SU-DHL-6 (cell line): ENCODE results near the gene VWF.

Source experiments
- H2AFZ ChIP-seq: fragments of 200-600 bp; sonication (generic); 2 replicates; pipeline ENCODE4 v1.6.1; 2014; ENCODE audit warnings: low read depth, mild to moderate bottlenecking, moderate library complexity, mixed read lengths, antibody characterized with exemption, low read length; ENCODE audit not compliant: severe bottlenecking
- H3F3A ChIP-seq: fragments of 200-600 bp; shearing (Covaris generic); 2 replicates; pipeline ENCODE4 v1.6.0; 2016; ENCODE audit warnings: antibody characterized with exemption, mild to moderate bottlenecking; ENCODE audit not compliant: insufficient read depth
- H3K27ac ChIP-seq: fragments of 200-600 bp; sonication (generic); 2 replicates; pipeline ENCODE4 v1.5.1; 2016; ENCODE audit warnings: low read depth, mild to moderate bottlenecking, low read length, moderate library complexity, mixed read lengths
- H3K27me3 ChIP-seq: fragments of 200-600 bp; sonication (generic), shearing (Covaris generic); 2 replicates; pipeline ENCODE4 v1.6.0; 2014; ENCODE audit warnings: mild to moderate bottlenecking, low read length
- H3K36me3 ChIP-seq: fragments of 200-600 bp; sonication (generic); 2 replicates; pipeline ENCODE4 v1.6.1; 2014; ENCODE audit warnings: mild to moderate bottlenecking, low read length, mixed read lengths
- H3K4me2 ChIP-seq: fragments of 300-600, 200-600 bp; shearing (Covaris generic), sonication (generic); 2 replicates; pipeline ENCODE4 v1.6.0; 2014; ENCODE audit warnings: low read length, low read depth, mild to moderate bottlenecking; ENCODE audit not compliant: poor library complexity, severe bottlenecking
- H3K4me3 ChIP-seq: fragments of 200-600 bp; sonication (generic); 2 replicates; pipeline ENCODE4 v1.5.1; 2014; ENCODE audit warnings: antibody characterized with exemption, low read length, mild to moderate bottlenecking, mixed read lengths; ENCODE audit not compliant: insufficient read depth, poor library complexity, severe bottlenecking
- H3K79me2 ChIP-seq: fragments of 200-600 bp; sonication (generic); 2 replicates; pipeline ENCODE4 v1.6.1; 2014; ENCODE audit warnings: mild to moderate bottlenecking, low read length, moderate library complexity; ENCODE audit not compliant: insufficient read depth
- H3K9ac ChIP-seq: fragments of 200-600 bp; sonication (generic); 2 replicates; pipeline ENCODE4 v1.7.0; 2014; ENCODE audit warnings: mild to moderate bottlenecking, low read length
- H3K9me2 ChIP-seq: fragments of 200-600 bp; sonication (generic); replicated peaks from 2 replicates; pipeline ENCODE4 v1.6.1; 2014; ENCODE audit warnings: low read length; ENCODE audit not compliant: insufficient read depth
- H3K9me3 ChIP-seq: fragments of 200-600 bp; sonication (generic); 2 replicates; pipeline ENCODE4 v1.6.1; 2014; ENCODE audit warnings: low read length, mixed read lengths; ENCODE audit not compliant: insufficient read depth
- H4K20me1 ChIP-seq: fragments of 200-600 bp; sonication (generic); 2 replicates; pipeline ENCODE4 v1.6.1; 2014; ENCODE audit warnings: low read depth, mild to moderate bottlenecking, antibody characterized with exemption, low read length, moderate library complexity, mixed read lengths
- CTCF ChIP-seq: fragments of 200-600 bp; sonication (generic); IDR thresholded peaks from one replicate; pipeline ENCODE4 v1.5.1; 2017; ENCODE audit warnings: antibody characterized with exemption, mild to moderate bottlenecking, low read length, moderate library complexity; ENCODE audit not compliant: insufficient read depth, poor library complexity, severe bottlenecking
- EZH2phosphoT487 ChIP-seq: fragments of 200-600 bp; sonication (generic), shearing (Covaris generic); conservative IDR thresholded peaks from 2 replicates; pipeline ENCODE4 v1.6.1; 2018; ENCODE audit warnings: mild to moderate bottlenecking, antibody characterized with exemption, low read length, moderate library complexity, mixed read lengths

VWF gene

GRCh38 chr12:5900076-5900475 lies 224.4 kb downstream of the VWF start:
- H3K4me2 ChIP-seq: no peak overlapping the region
- no peaks in the 10 kb centered on the region for H3K9me3 ChIP-seq
- H3K27ac ChIP-seq: no peak overlapping the region
- no peak overlapping the region for H3K9ac ChIP-seq
- no peaks in the 10 kb centered on the region for H3K79me2 ChIP-seq
- TF ChIP-seq EZH2phosphoT487 (no peak), CTCF (no peak)
- no peaks in the 10 kb centered on the region for H3F3A ChIP-seq
- H3K9me2 ChIP-seq: no peaks in the 10 kb centered on the region
- no peaks in the 10 kb centered on the region for H3K27me3 ChIP-seq
- no peaks in the 10 kb centered on the region for H4K20me1 ChIP-seq
- no peak overlapping the region for H3K4me3 ChIP-seq
- no peaks in the 10 kb centered on the region for H3K36me3 ChIP-seq
- H2AFZ ChIP-seq: no peak overlapping the region

GRCh38 chr12:5899675-5900074 lies 224.8 kb downstream of the VWF start:
- H3K4me2 ChIP-seq: no peak overlapping the region
- H3F3A ChIP-seq: no peaks in the 10 kb centered on the region
- no peak overlapping the region for H3K27ac ChIP-seq
- TF ChIP-seq CTCF: no peak
- no peak for TF ChIP-seq EZH2phosphoT487
- no peak overlapping the region for H3K4me3 ChIP-seq
- H3K9me2 ChIP-seq: no peaks in the 10 kb centered on the region
- H4K20me1 ChIP-seq: no peaks in the 10 kb centered on the region
- no peak overlapping the region for H3K9ac ChIP-seq
- H3K9me3 ChIP-seq: no peaks in the 10 kb centered on the region
- H3K79me2 ChIP-seq: no peaks in the 10 kb centered on the region
- H2AFZ ChIP-seq: no peak overlapping the region
- H3K27me3 ChIP-seq: no peaks in the 10 kb centered on the region
- H3K36me3 ChIP-seq: no peaks in the 10 kb centered on the region

GRCh38 chr12:5898874-5899273 lies 225.6 kb downstream of the VWF start:
- Histone ChIP-seq H3K27ac (no peak overlapping the region), H3K4me3 (no peak overlapping the region), H3K9me3 (no peaks in the 10 kb centered on the region), H4K20me1 (no peaks in the 10 kb centered on the region), H3K79me2 (no peaks in the 10 kb centered on the region), H2AFZ (no peak overlapping the region), H3K9ac (no peak overlapping the region), H3K36me3 (no peaks in the 10 kb centered on the region), H3K4me2 (no peak overlapping the region), H3F3A (no peaks in the 10 kb centered on the region), H3K9me2 (no peaks in the 10 kb centered on the region), H3K27me3 (no peaks in the 10 kb centered on the region)
- TF ChIP-seq CTCF (no peak), EZH2phosphoT487 (no peak)
